22Rv1 (cell line): Measurements from ENCODE around the gene CASP5.
"Not testable (repeated sequence)": the region's sequence is repeated elsewhere in the genome, so short reads cannot be mapped to it uniquely, and the experiment has no call there.

Experiments used
- H3K27ac ChIP-seq: fragments of 450-650 bp; 2 replicates; pipeline ENCODE4 v1.5.1; 2017
- ZFX ChIP-seq: fragments of 450-650 bp; IDR thresholded peaks from 2 replicates; pipeline ENCODE4 v1.6.1; 2017; ENCODE audit warnings: antibody characterized with exemption, borderline replicate concordance
- TF ChIP-seq, protein P1 (sequence below): fragments of 450-650 bp; IDR thresholded peaks from 2 replicates; pipeline ENCODE4 v1.5.1; 2017; ENCODE audit warnings: mild to moderate bottlenecking

CASP5 gene

GRCh38 chr11:104979839-104980238 lies 43.1 kb downstream of the CASP5 start:
- no peak overlapping the region for H3K27ac ChIP-seq
- TF ChIP-seq ZFX: no peak
- TF ChIP-seq, protein P1, sequence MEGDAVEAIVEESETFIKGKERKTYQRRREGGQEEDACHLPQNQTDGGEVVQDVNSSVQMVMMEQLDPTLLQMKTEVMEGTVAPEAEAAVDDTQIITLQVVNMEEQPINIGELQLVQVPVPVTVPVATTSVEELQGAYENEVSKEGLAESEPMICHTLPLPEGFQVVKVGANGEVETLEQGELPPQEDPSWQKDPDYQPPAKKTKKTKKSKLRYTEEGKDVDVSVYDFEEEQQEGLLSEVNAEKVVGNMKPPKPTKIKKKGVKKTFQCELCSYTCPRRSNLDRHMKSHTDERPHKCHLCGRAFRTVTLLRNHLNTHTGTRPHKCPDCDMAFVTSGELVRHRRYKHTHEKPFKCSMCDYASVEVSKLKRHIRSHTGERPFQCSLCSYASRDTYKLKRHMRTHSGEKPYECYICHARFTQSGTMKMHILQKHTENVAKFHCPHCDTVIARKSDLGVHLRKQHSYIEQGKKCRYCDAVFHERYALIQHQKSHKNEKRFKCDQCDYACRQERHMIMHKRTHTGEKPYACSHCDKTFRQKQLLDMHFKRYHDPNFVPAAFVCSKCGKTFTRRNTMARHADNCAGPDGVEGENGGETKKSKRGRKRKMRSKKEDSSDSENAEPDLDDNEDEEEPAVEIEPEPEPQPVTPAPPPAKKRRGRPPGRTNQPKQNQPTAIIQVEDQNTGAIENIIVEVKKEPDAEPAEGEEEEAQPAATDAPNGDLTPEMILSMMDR: no peak

DNA sequence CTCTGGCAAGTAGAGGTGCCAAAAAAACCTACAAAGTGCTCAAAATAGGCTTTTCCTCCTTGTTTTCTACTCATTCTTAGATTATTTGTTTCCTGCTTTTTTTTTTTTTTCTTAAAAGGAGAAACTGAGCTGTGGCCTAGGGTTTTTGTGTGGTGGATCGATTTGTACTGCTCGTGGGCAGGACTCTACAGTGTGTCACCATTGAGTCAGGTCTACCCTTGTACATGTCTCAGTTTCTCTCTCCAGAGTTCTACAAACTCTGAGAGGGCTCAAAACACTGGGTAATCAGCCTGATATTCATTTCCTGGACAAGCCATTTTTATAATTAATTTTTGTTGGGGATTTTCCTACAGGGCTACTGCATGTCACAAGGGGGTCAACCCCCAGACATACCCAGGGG lies 49.4 kb downstream of the CASP5 start:
- no peak overlapping the region for H3K27ac ChIP-seq
- no peak for TF ChIP-seq ZFX
- TF ChIP-seq, protein P1: no peak

DNA sequence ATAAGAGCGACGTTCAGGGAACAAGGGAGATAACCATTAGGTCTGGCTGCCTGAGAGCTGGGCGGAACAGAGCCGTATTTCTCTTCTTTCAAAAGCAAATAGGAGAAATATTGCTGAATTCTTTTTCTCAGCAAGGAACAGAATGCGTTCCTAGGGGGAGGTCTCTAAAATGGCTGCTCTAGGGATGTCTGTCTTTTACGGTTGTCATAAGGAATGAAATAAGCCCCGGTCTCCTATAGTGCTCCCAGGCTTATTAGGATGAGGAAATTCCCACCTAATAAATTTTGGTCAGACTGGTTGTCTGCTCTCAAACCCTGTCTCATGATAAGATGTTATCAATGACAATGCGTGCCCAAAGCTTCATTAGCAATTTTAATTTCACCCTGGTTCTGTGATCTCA lies 50.0 kb downstream of the CASP5 start:
- H3K27ac ChIP-seq: not testable (repeated sequence)

DNA sequence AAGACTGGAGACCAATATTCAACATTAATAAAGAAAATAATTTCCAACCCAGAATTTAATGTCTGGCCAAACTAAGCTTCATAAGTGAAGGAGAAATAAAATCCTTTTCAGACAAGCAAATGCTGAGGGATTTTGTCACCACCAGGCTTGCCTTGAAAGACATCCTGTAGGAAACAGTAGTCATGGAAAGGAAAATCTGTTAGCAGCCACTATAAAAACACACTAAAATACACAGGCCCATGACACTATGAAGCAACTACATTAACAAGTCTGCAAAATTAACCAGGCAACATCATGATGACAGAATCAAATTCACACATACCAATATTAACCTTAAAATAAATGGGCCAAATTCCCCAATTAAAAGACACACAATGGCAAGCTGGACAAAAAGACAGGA lies 52.2 kb downstream of the CASP5 start:
- no peak for TF ChIP-seq ZFX
- TF ChIP-seq, protein P1: no peak
- H3K27ac ChIP-seq: no peak overlapping the region

DNA sequence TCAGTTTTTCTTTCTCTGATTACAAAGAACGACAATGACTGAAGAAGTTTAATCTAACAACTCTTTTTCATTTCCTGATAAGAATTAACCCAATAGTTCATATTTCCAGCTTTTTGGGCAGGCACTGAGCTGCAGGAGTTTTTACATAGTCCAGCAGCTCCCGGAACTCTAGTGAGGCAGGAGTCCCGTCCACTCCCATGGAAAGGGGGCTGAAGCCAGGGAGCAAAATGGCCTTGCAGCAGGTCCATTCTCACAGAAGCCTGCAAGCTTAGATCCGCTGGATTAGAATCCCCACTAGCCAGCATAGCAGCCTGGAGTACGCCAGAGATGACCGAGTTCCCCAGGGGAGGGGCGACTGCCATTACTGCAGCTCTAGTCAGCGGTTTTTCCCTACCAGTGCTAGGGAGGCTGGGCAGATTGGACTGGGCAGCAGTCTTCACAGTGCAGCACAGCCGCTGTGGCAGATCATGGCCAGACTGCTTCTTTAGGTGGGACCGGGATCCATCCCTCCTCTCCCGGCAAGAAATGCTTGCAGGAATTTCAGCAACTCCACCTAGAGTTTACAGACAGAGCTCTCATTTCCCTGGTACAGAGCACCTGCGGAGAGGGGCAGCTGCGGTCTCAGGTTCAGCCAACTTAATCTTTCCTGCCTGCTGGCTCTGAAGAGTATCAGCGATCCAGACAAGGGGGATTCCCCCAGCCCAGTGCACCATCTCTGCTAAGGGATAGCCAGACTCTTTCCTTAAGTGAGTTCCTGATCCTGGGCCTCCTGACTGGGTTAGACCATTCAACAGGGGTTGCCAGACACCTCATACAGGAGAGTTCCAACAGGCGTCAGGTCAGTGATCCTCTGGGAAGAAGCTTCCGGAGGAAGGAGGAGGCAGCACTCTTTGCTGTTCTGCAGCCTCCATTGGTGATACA lies 53.9 kb downstream of the CASP5 start:
- TF ChIP-seq ZFX: no peak
- TF ChIP-seq, protein P1: no peak
- no peak overlapping the region for H3K27ac ChIP-seq

GRCh38 chr11:104968355-104968855 lies 54.6 kb downstream of the CASP5 start, which contains the start of gene CASP4:
Gene CASP4, minus strand, starts transcription at chr11:104968574. Its CDS starts 49 bp downstream, at chr11:104968525.
- H3K27ac ChIP-seq: no peak within 1 kb of the TSS
- no peak for TF ChIP-seq ZFX
- TF ChIP-seq, protein P1: no peak

DNA sequence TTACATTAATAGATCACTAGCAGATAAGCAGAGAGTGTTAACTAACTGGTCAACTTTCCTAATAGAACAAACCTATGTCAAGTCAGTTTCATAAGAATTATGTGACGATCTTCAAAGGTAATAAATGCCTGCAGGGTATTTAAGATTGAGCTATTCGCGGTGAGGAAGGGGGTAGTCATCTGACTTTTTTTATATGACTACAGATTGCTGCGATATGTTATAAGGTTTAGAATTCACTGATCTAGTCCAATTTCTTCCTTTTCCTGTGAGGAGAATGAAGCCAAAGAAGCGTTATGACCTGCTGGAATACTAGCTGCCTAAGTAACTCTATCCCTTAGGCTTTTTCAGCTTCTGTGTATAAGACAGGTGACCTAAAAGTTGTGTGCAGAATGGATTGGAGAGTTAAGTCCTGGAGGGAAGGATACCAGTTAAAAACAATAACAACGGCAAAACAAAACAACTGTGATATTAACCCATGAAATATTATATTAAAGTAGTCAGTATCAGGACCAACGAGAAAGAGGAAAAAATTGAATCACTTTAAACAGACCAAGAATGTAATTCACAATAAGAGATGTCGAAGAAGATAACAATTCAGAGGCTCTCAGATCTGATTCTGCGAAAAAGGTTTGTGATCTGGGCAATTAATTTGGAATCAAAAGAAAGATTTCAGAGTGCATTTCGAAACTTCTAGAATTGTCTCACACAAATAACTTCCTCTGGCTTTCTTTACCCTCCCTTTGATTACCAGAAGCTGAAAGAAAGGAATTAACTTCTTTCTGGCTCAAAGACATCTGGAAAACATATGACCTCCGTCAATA lies 55.2 kb downstream of the CASP5 start:
- no peak overlapping the region for H3K27ac ChIP-seq
- TF ChIP-seq ZFX: no peak
- TF ChIP-seq, protein P1: no peak
